ENCODE results near the gene TECPR2. TPM values are rescaled to one million over a fixed set of nuclear protein-coding genes. Genes with fewer than 3 reads are reported as not detected.

Gene TECPR2
- total and polyA plus RNA-seq, 2 of the 13 experiments (the other 11 are each of a cell fraction or from before 2014, with no cell fraction given), result 3.5 to 5.7 TPM

DNA sequence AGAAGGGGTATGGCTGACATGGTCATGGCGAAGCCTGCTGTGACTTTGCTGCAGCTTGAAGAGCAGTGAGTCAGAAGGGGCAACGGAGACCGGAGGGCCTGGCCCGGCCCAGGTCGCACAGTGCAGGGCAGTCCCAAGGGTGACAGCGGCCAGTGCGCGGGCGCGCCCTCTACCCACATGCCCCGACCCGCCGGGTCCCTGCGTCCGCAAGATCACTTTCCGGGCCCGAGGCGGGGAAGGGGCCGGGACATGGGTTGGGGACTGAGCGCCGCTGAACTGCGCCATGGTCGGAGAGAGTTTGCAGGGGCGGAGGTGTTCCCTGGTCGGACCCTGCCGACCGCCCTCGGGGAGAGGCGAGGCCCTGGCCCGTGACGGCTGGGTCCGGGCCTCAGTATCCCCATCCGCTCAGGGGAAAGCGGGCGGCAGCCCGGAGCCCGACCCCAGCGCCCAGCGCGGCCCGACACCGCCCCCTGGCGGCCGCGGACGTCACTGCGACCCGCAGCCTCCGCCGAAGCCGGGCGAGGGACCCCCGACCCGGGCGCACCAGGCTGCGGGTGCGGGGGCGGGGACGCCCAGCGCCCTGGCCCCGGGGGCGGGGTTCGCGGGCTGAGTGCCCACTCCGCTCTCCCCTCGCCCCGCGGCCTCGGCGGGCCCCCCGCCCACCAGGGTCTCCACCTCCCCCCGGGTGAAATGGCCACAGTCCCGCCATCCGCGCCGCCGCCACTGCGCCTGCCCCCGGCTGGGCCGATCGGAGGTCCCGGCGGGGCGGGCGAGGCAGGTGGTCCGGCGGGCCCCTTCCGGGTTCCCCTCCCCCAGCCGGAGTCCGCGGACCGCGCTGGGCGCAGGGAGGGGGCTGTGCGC, 154.0 kb downstream of the TECPR2 start (continued):
- TF ChIP-seq PHB2 (IDR thresholded peaks at IDR 0.05; ENCODE audit: partially characterized antibody) (no peak), TEAD3 (CRISPR knock-in tag; optimal IDR thresholded peaks at IDR 0.05; ENCODE audit: borderline replicate concordance) (no peak), ZNF160 (CRISPR knock-in tag; IDR thresholded peaks at IDR 0.05) (0 out of 2 replicates have a peak, but pooled peaks have one; percentile 73), THRA (CRISPR knock-in tag; IDR thresholded peaks at IDR 0.05; ENCODE audit: borderline replicate concordance) (no peak), RFX1 (IDR thresholded peaks at IDR 0.05) (no peak), ZNF570 (CRISPR knock-in tag; IDR thresholded peaks at IDR 0.05; ENCODE audit: borderline replicate concordance) (no peak), HOXA7 (CRISPR knock-in tag; IDR thresholded peaks at IDR 0.05) (no peak), CREM (IDR thresholded peaks at IDR 0.05) (no peak), CREM (CRISPR knock-in tag; IDR thresholded peaks at IDR 0.05) (no peak), MBD4 (IDR thresholded peaks at IDR 0.05; ENCODE audit: borderline replicate concordance, low read length) (no peak), ZNF878 (CRISPR knock-in tag; IDR thresholded peaks at IDR 0.05) (no peak), POLR2G (IDR thresholded peaks at IDR 0.05; ENCODE audit: low read depth, low read length) (no peak), MAFF (IDR thresholded peaks at IDR 0.05; ENCODE audit: low read depth, low read length) (no peak), SATB2 (CRISPR knock-in tag; IDR thresholded peaks at IDR 0.05) (0 out of 2 replicates have a peak, but pooled peaks have one; percentile 39), ZNF33A (CRISPR knock-in tag; IDR thresholded peaks at IDR 0.05; ENCODE audit: borderline replicate concordance) (no peak), CCDC6 (CRISPR knock-in tag; IDR thresholded peaks at IDR 0.05) (no peak), U2AF2 (IDR thresholded peaks at IDR 0.05; ENCODE audit: low read depth, low read length) (no peak), ZNF501 (CRISPR knock-in tag; IDR thresholded peaks at IDR 0.05) (peak; percentile 46; the same call in 1 of the 2 replicates), ZNF296 (CRISPR knock-in tag; conservative IDR thresholded peaks at IDR 0.05) (no peak)
- TF ChIP-seq, protein P1, sequence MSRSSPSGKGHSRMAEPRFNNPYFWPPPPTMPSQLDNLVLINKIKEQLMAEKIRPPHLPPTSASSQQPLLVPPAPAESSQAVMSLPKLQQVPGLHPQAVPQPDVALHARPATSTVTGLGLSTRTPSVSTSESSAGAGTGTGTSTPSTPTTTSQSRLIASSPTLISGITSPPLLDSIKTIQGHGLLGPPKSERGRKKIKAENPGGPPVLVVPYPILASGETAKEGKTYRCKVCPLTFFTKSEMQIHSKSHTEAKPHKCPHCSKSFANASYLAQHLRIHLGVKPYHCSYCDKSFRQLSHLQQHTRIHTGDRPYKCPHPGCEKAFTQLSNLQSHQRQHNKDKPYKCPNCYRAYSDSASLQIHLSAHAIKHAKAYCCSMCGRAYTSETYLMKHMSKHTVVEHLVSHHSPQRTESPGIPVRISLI (CRISPR knock-in tag; IDR thresholded peaks at IDR 0.05; ENCODE audit: borderline replicate concordance), result no peak
- TF ChIP-seq, protein P2, sequence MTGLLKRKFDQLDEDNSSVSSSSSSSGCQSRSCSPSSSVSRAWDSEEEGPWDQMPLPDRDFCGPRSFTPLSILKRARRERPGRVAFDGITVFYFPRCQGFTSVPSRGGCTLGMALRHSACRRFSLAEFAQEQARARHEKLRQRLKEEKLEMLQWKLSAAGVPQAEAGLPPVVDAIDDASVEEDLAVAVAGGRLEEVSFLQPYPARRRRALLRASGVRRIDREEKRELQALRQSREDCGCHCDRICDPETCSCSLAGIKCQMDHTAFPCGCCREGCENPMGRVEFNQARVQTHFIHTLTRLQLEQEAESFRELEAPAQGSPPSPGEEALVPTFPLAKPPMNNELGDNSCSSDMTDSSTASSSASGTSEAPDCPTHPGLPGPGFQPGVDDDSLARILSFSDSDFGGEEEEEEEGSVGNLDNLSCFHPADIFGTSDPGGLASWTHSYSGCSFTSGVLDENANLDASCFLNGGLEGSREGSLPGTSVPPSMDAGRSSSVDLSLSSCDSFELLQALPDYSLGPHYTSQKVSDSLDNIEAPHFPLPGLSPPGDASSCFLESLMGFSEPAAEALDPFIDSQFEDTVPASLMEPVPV (CRISPR knock-in tag; IDR thresholded peaks at IDR 0.05), result peak; percentile 40; the same call in 1 of the 2 replicates
